MM.1S (cell line): Measurements from ENCODE around the gene SLC2A11.

Experiments used
- CTCF ChIP-seq: fragments of 300-600 bp; sonication (generic); IDR thresholded peaks from 2 replicates; pipeline ENCODE4 v1.5.1; 2016; ENCODE audit warnings: antibody characterized with exemption, low read length, mixed read lengths
- EZH2 ChIP-seq: fragments of 300-600 bp; sonication (generic); optimal IDR thresholded peaks from 2 replicates; pipeline ENCODE3; 2017; ENCODE audit warnings: low read depth, mild to moderate bottlenecking, antibody characterized with exemption, low read length, mixed read lengths
- EZH2phosphoT487 ChIP-seq: fragments of 300-600 bp; sonication (generic); IDR thresholded peaks from 2 replicates; pipeline ENCODE4 v1.6.1; 2018; ENCODE audit warnings: antibody characterized with exemption, low read length

GRCh38 chr22:23878219-23878618, 20.5 kb downstream of the SLC2A11 start:
- TF ChIP-seq EZH2 (no peak), CTCF (no peak), EZH2phosphoT487 (no peak)
